Muscle of leg (tissue), 11 donors: ENCODE results near the gene SMIM44. TPM values are rescaled to one million over a fixed set of nuclear protein-coding genes. Genes with fewer than 3 reads are reported as not detected.

Source experiments
- DNase-seq: peaks from one replicate; pipeline ENCODE4 v3.0.0; 2013
- H3K27ac ChIP-seq: one replicate; pipeline ENCODE4 v1.5.1; 2013; ENCODE audit warnings: mild to moderate bottlenecking, low read length, control low read depth
- H3K27me3 ChIP-seq: one replicate; pipeline ENCODE4 v1.6.1; 2013; ENCODE audit warnings: low read length; ENCODE audit not compliant: control insufficient read depth, insufficient read depth
- H3K36me3 ChIP-seq: one replicate; pipeline ENCODE4 v1.6.1; 2013; ENCODE audit warnings: low read length; ENCODE audit not compliant: control insufficient read depth, insufficient read depth
- H3K4me1 ChIP-seq: one replicate; pipeline ENCODE4 v1.6.1; 2013; ENCODE audit warnings: low read length; ENCODE audit not compliant: control insufficient read depth, insufficient read depth
- H3K4me3 ChIP-seq: one replicate; pipeline ENCODE4 v1.5.1; 2013; ENCODE audit warnings: low read length, control low read depth
- H3K9me3 ChIP-seq: replicated peaks from 2 replicates; pipeline ENCODE4 v1.6.1; 2013; ENCODE audit warnings: low read depth, low read length; ENCODE audit not compliant: control insufficient read depth
- WGBS: methylation state at CpG from one replicate; pipeline ENCODE4 v1.1.5; 2013; ENCODE audit warnings: missing lambda C conversion rate; ENCODE audit not compliant: insufficient coverage; 5-methylcytosine and 5-hydroxymethylcytosine counted together
- polyA plus RNA-seq, 8 donors: library from polyadenylated mRNA; unstranded; fragments of 120-200 nt; gene quantifications; one replicate each; pipeline versions ENCODE4 v1.2.1 to v1.2.3, GENCODE V29; 2013; ENCODE audit warnings: inconsistent platforms in 1 of 8, low replicate concordance in 1 of 8; ENCODE audit not compliant: insufficient read length in 8 of 8, insufficient read depth in 1 of 8
- total RNA-seq: library from RNA; stranded (reverse); fragments of 120-200 nt; gene quantifications from one replicate; pipeline ENCODE4 v1.2.4, GENCODE V29; 2013

Gene SMIM44
- total and polyA plus RNA-seq, 9 donors, result not detected

DNA sequence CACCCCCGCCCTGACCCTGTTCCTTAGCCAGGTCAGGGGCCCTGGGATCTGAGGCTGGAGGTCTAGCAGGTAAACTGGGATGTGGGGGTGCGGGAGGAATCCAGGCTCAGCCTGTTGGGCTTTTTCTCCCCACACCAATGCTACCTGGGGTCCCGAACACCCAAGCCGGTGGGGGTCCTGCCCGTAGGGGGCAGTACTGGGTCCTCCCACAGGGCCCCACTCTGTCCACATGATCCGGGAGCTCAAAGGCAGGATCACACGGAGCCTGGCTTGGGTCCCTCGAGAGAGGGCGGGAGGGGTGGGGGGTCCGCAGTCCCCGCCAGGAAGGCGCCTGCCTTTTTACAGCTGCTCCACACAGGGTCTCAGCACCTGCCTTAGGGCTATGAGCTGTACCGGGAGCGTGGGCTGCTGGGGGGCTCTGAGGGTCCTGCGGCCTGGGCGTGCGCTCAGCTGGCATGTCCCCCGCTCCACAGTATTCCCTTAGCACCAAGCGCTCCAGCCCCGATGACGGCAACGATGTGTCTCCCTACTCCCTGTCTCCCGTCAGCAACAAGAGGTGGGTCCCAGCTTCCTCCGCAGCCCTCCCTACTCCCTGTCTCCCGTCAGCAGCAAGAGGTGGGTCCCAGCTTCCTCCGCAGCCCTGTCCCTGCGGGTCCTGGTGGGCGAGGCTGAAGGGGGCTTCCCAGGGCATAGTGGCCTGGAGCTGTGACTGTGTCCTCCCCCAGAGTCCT is 43.4 kb upstream of the SMIM44 start:
- H3K27me3 ChIP-seq, result no peaks in the 10 kb centered on the region
- H3K27ac ChIP-seq, result no peak overlapping the region
- no peaks in the 10 kb centered on the region for H3K9me3 ChIP-seq
- H3K4me3 ChIP-seq, result no peak overlapping the region
- WGBS, result 95% methylated on average over 22 of the region's 28 CpGs
- H3K36me3 ChIP-seq, result peaks cover 71% of the 10 kb centered on the region
- H3K4me1 ChIP-seq, result no peaks in the 10 kb centered on the region
- DNase-seq, result no peak

DNA sequence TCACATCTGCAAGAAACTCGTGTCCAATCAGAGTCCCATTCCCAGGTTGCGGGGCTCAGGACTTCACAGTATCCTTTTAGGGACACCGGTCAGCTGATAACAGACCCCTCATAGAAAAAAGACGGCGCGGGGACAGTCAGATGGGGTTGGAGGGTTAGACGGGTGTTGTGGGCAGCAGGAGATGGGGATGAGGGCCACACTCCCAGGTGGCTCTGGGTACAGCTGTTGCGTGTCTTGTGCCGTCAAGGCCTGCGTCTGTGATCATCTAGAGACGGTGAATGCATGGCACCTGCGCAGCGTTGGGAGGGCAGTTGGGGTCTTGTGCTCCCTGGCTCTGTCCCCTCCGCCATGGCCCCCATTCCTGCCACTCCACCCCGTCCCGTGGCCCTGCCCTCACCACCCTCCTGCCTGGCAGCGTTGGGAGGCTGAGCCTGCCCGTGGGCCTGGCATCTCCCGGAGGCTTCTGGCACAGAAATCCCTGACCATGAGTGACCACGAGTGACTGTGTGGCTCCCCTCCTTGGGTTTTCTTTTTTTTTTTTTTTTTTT is 41.7 kb upstream of the SMIM44 start:
- no peak overlapping the region for H3K4me3 ChIP-seq
- H3K36me3 ChIP-seq, result peaks cover 68% of the 10 kb centered on the region
- no peaks in the 10 kb centered on the region for H3K9me3 ChIP-seq
- H3K4me1 ChIP-seq, result no peaks in the 10 kb centered on the region
- no peaks in the 10 kb centered on the region for H3K27me3 ChIP-seq
- 93% methylated on average over 15 of the region's 20 CpGs for WGBS
- no peak for DNase-seq
- no peak overlapping the region for H3K27ac ChIP-seq

DNA sequence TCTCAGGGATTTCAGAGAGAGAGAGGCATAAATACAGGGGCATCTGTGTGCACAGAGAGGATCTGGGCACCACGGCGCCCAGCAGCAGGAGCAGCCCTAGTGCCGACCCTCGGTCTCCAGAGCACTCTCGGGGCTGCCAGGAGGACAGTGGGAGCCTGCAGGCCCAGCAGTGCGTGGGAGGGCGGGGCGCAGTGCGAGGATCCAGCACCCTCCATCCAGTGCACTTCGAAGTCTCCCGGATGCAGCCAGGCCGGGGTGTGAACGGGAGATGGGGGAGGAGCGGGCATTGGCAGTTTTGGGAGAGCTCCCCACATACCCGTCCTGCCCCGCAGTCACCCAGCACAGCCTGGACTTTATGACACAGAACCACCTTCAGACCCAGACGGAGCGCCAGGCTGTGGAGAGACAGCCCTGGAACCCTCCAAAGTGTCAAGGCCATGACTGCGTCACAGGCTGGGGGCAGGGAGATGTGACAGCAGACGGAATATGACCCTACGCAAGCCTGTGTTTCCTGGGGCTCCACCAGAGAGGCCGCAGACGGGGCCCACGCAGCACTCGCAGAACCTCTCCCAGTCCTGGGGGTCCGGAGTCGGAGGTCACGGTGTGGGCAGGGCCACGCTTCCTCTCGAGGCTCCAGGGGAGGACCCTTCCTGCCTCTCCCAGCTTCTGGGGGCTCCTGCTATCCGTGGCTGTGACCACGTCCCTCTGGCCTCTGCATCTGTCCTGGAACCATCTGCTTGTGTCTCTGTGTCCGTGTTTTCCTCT is 41.0 kb upstream of the SMIM44 start:
- no peaks in the 10 kb centered on the region for H3K9me3 ChIP-seq
- 86% methylated on average over 24 of the region's 33 CpGs for WGBS
- H3K36me3 ChIP-seq, result peaks cover 75% of the 10 kb centered on the region
- no peaks in the 10 kb centered on the region for H3K4me1 ChIP-seq
- H3K27ac ChIP-seq, result no peak overlapping the region
- H3K4me3 ChIP-seq, result no peak overlapping the region
- no peaks in the 10 kb centered on the region for H3K27me3 ChIP-seq
- DNase-seq, result no peak

DNA sequence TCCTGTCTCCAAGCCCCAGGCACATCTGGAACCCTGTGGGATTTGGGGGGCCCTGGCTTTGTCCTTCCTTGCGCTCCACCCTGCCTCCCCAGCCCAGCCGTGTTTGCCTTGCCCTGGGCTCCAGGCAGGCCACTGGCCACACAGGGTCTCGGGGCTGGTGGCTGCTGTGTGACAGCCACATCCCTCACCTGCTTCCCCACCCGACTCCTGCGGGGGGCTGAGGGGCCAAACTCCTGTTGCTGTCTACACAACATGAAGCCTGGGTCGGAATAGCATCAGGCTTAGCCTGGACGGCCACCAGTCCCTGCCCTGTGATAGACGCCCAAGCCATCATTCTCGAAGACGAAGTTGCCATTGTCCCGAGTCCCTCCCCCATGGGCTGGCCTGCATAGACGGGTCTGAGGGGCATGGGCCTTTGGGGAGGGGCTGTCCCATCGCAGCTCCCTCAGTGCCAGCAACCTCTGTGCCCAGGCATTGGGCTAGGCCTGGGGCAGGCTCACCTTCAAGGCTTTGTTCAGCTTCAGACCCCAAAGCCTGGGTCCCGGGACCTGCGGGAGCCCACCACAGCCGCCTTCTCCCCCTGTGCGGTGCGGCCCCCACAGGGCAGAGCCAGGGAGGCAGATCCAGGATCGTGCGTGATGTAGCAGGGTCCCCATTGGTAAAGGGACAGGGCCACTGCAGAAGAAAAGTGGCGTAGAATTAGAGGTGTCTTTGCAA is 40.3 kb upstream of the SMIM44 start:
- Histone ChIP-seq H3K36me3 (peaks cover 82% of the 10 kb centered on the region), H3K4me1 (no peaks in the 10 kb centered on the region), H3K27me3 (no peaks in the 10 kb centered on the region), H3K4me3 (no peak overlapping the region), H3K9me3 (no peaks in the 10 kb centered on the region), H3K27ac (no peak overlapping the region)
- no peak for DNase-seq
- 89% methylated on average over 19 of the region's 21 CpGs for WGBS

DNA sequence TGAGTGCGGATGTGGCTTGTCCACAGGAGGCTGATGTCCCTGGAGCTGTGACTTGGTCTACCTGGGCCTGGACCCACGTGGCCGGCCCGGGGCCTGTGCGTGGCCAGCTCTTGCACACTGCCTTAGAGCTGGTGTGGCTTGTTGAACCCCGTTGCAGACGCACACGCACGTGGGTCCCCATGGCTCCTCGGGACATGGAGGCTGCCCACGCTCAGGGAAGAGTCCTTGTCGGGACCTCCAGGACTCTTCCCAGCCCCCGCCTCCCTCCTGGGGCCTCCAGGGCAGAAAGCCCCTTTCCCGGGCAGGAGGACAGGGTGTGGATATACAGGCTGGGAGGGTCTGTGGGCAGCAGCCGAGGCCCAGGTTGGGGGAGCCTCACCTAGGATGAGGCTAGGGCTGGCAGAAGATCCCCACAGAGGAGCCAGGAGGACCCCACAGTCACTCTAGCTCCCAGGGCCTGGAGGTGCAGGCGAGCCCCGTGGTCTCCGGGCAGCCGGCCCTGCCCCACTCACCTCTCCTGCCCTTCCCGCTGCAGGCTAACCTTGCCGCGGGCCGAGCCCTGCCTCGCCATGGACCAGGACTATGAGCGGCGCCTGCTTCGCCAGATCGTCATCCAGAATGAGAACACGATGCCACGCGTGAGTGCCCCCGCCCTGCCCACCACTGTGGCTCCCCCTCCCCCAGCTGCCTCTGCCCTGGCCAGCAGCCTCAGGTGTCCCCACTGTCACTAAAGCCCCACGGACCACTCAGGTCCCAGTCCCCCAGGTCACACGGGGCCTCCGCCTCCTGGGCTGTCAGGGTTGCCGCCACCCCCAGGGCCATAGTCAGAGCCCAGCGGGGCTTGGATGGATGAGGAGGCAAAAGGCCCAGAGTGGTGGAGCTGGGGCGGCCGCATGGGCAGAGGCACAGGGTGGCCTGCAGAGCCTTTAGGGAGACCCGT is 39.5 kb upstream of the SMIM44 start:
- Histone ChIP-seq H3K27ac (no peak overlapping the region), H3K9me3 (no peaks in the 10 kb centered on the region), H3K4me1 (no peaks in the 10 kb centered on the region), H3K4me3 (no peak overlapping the region), H3K27me3 (no peaks in the 10 kb centered on the region), H3K36me3 (peaks cover 76% of the 10 kb centered on the region)
- no peak for DNase-seq
- 89% methylated on average over 34 of the region's 40 CpGs for WGBS

DNA sequence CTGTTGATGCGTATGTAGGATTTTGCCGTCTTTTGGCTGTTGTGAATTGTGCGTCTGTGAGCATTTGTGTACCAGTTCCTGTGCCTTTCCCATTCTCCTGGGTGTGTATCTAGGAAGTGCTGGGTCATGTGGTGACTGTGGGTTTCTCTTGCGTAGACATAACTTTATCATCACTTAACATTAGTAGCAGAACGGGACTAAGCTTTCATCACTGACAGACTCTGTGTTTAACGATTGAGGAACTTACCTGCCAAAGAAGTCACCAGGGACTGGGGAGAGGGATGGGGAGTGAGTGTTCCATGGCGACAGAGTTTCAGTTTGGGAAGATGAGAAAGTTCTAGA is 37.8 kb upstream of the SMIM44 start:
- Histone ChIP-seq H3K27ac (no peak overlapping the region), H3K9me3 (no peaks in the 10 kb centered on the region), H3K4me3 (no peak overlapping the region), H3K27me3 (no peaks in the 10 kb centered on the region), H3K36me3 (peaks cover 64% of the 10 kb centered on the region), H3K4me1 (peaks cover 9% of the 10 kb centered on the region)
- DNase-seq, result no peak
- WGBS, result 83% methylated on average over 5 of the region's 7 CpGs

DNA sequence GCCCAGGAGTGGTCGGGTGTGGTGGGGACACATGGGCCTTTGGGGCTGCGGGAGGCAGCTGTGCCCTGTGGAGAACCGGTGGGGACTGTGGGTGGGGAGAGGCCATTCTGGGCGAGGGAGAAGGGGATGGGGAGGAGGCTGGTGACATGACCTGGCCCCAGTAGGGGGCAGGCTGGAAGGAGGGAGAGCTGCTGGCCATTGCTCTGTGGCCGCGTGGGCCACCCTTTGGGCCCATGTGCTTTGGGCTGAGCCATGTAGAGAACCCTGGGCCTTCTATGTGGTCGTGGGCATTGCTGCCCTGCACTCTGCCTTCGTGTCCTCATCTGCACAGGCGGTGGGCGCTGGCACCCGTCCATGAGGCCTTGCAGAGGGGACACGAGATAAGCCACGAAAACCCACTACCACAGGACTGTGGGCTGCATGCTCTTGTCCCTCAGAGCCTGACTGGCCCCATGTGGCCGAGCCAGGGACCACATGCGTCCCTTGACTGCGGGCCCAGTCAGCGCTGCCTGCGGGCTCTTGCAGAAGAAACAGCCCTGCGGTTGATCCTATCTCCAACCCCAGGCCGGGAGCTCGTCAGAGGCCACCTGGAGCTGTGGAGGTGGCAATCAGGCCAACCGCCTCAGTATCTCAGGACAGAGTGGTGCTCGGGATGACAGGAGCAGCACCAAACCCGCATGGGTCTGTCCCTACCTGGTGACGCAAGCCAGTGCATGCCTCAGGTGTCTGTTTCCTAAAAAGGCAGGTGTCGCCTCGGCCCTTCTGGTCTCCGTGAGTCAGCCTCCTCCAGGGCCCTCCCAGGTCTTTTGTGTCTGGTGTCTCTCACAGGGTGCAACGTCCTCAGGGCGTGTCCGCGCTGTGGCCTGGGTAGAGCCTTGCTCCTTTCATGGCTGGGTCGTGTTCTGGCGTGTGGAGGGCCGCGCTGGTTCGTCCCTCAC is 37.2 kb upstream of the SMIM44 start:
- H3K9me3 ChIP-seq, result no peaks in the 10 kb centered on the region
- no peak overlapping the region for H3K27ac ChIP-seq
- no peak for DNase-seq
- peaks cover 14% of the 10 kb centered on the region for H3K4me1 ChIP-seq
- H3K27me3 ChIP-seq, result no peaks in the 10 kb centered on the region
- H3K4me3 ChIP-seq, result no peak overlapping the region
- WGBS, result 91% methylated on average over 32 of the region's 37 CpGs
- H3K36me3 ChIP-seq, result peaks cover 58% of the 10 kb centered on the region

DNA sequence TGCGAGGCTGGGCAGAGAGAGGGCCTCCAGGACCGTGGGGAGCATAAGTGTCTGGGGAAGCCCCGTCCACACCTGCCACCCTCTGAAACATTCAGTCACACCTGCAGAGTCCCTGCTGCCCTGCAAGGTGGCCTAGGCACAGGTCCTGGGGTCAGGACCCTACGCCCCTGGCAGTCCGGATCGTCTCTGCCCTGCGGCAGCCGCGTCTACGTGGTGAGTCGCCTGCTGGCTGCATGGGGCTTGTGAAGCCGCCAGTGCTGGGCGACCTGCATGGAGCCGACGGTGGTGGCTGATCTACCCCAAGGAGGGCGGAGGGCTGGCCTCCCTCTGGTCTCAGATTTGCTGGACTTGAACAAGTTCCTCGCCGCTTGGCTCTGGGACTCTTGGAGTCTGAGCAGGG is 35.9 kb upstream of the SMIM44 start:
- H3K9me3 ChIP-seq, result no peaks in the 10 kb centered on the region
- no peak for DNase-seq
- H3K4me3 ChIP-seq, result no peak overlapping the region
- no peak overlapping the region for H3K27ac ChIP-seq
- no peaks in the 10 kb centered on the region for H3K27me3 ChIP-seq
- WGBS, result 89% methylated on average over 18 of the region's 18 CpGs
- H3K4me1 ChIP-seq, result peaks cover 14% of the 10 kb centered on the region
- H3K36me3 ChIP-seq, result peaks cover 48% of the 10 kb centered on the region

DNA sequence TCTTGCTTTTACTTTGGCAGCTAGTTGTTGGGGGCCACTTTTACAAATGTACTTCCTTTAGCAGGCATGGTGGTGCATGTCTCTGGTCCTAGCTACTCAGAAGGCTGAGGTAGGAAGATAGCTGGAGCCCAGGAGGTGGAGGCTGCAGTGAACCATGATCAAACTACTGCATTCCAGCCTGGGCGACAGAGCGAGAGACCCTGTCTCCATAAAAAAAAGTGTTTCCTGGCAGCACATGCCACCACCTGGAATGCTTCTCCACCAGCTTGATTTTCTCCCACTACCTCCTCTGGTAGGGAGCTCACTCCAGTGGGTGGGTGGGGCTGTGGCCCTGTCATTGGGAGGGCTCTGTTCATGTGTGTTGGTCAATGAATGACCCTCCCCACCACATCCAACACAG is 35.4 kb upstream of the SMIM44 start:
- Histone ChIP-seq H3K27ac (no peak overlapping the region), H3K4me3 (no peak overlapping the region), H3K4me1 (peaks cover 14% of the 10 kb centered on the region), H3K9me3 (no peaks in the 10 kb centered on the region), H3K27me3 (no peaks in the 10 kb centered on the region), H3K36me3 (peaks cover 49% of the 10 kb centered on the region)
- no CpG with 5 or more reads among the region's 2 CpGs for WGBS
- DNase-seq, result no peak
